Raji (cell line): Measurements from ENCODE around the gene MADD.

Experiments used
- POLR2A ChIP-seq: IDR thresholded peaks from 2 replicates; pipeline ENCODE4 v1.6.1; 2011; ENCODE audit warnings: low read depth, low read length, control low read depth; ENCODE audit not compliant: insufficient read depth

Gene MADD

DNA sequence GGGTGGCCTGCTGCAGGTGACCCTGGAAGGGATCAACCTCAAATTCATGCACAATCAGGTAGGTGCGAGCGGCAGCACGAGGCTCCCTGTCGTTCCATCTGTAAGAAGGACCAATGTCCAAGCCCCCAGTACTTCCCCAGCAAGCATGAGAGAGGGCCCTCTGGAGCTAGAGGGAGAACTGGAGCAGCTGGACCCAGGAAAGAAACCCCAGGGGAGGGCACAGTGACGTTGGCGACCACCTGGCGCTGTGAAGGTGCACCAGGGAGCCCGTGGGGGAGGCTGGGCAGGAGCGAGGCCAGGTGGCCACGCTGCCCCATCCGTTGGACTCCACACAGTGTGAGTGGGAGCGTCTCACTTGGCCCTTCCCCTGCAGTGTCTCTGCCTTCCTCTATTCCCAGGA lies 54.6 kb downstream of the MADD start:
- no peak for TF ChIP-seq POLR2A

GRCh38 chr11:47325271-47326041 lies 55.5 kb downstream of the MADD start:
- no peak for TF ChIP-seq POLR2A

- TF ChIP-seq POLR2A, result no peak
These were observed 56.3 kb downstream of the MADD start for GRCh38 chr11:47326198-47326597.

GRCh38 chr11:47327025-47327424 lies 57.1 kb downstream of the MADD start:
- TF ChIP-seq POLR2A, result no peak

DNA sequence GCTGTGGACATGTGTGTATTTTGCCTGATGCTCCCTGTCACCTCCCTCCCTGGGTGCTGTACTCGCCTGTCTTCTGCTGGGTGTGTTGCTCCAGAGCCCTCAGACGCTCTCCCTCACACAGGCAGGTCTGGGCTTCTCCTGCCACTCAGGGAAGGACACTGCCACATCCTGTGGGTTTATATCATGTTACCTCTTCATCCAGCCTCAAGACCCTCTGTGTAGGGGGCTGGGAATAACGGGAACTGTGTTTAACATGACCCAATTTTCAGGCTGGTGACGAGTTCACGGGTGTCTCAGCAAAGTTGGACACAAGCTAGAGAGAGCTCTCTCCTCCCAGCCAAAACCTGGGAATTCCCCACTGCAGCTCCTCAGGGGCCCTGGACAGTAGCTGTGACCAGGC lies 58.0 kb downstream of the MADD start:
- no peak for TF ChIP-seq POLR2A

DNA sequence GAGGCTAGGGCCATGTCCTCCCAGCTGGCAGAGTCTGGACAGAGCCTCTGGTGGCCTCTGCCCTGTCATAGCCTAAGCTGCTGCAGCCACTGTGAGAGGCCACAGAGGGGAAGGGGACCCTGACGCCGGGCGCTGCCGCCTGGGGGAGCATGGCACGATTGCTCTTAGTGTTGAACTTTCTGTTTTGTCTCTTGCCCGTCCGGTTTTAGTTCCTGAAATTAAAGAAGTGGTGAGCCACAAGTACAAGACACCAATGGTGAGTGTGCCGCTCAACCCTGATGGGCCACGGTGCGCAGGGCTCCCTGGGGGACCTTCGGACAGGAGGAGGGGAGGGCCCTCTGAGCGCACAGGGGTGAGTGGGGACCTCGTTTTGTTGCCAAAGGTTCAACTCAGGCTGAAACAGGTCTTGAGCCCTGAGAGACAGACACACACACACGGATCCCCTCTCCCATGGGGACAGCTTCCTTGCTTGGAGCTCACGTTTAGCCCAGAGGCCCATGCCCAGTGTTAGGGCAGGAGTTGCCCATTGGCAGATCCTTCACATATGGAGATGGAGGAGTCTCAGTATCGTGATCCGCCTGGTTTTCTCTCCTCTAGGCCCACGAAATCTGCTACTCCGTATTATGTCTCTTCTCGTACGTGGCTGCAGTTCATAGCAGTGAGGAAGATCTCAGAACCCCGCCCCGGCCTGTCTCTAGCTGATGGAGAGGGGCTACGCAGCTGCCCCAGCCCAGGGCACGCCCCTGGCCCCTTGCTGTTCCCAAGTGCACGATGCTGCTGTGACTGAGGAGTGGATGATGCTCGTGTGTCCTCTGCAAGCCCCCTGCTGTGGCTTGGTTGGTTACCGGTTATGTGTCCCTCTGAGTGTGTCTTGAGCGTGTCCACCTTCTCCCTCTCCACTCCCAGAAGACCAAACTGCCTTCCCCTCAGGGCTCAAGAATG lies 58.8 kb downstream of the MADD start:
- no peak for TF ChIP-seq POLR2A

DNA sequence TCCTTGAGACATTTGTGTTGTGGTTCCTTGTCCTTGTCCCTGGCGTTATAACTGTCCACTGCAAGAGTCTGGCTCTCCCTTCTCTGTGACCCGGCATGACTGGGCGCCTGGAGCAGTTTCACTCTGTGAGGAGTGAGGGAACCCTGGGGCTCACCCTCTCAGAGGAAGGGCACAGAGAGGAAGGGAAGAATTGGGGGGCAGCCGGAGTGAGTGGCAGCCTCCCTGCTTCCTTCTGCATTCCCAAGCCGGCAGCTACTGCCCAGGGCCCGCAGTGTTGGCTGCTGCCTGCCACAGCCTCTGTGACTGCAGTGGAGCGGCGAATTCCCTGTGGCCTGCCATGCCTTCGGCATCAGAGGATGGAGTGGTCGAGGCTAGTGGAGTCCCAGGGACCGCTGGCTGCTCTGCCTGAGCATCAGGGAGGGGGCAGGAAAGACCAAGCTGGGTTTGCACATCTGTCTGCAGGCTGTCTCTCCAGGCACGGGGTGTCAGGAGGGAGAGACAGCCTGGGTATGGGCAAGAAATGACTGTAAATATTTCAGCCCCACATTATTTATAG lies 59.6 kb downstream of the MADD start:
- no peak for TF ChIP-seq POLR2A

DNA sequence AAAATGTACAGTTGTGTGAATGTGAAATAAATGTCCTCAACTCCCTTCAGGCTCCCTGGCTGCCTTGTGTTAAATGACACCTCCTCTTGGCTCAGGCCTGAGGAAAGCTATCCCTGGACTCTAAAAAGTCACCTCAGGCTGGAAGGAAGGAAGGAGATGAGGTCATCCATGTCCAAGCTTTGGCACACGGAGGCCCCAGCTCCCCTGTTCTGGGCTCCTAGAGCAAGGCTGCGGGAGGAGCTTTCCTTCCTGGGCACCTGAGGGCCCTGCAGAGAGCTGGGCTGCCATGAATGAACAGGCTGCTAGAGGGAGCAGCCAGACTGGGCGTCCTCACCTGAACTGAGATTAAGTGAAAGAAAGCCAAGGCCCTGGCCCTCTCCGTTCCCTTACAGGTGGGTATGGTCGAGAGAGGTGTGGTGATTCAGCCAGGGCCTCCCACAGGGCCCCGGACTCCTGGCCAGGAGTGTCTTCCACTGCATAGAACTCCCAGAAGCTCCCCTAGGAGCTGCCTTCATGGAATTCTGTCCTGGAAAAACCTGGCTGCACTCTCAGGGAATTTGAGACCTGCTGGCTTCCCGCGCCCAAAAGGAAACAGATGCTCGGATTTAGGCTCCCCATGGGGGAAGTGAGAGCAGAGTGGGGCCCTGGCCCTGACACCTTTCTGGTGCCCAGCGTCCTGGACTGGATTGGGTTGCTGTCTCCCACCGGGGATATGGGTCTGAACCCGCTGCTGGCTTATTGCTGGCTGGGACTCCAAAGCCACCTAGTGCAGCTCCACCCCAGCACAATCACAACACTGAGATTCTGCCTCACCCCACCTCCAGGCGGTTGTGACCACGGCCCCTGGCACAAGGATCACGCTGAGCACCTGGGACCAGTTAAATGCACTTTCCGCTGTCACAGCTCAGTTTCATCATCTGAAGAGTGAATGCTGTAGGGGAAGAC lies 60.3 kb downstream of the MADD start:
- no peak for TF ChIP-seq POLR2A

GRCh38 chr11:47331454-47332302 lies 61.7 kb downstream of the MADD start:
- TF ChIP-seq POLR2A, result no peak

DNA sequence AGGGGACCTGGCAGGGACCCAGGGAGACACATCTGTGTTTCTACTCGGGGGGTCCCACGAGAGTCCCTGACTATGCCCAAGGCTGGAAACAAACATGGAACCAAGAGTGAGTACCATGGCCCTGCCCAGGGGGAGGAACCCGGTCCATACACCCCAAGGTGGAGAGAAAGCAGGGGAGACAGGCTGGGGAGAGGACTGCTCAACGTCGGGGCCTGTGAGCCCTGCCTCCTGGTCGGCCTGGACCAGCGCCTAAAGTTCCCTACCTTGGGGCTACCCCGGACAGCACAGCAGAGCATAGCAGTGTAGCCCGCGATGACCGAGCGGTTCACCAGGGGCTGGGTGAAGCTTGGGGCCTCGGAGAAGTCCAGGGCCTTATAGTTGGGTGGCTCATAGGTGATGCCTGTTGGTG lies 62.4 kb downstream of the MADD start:
- TF ChIP-seq POLR2A, result no peak

DNA sequence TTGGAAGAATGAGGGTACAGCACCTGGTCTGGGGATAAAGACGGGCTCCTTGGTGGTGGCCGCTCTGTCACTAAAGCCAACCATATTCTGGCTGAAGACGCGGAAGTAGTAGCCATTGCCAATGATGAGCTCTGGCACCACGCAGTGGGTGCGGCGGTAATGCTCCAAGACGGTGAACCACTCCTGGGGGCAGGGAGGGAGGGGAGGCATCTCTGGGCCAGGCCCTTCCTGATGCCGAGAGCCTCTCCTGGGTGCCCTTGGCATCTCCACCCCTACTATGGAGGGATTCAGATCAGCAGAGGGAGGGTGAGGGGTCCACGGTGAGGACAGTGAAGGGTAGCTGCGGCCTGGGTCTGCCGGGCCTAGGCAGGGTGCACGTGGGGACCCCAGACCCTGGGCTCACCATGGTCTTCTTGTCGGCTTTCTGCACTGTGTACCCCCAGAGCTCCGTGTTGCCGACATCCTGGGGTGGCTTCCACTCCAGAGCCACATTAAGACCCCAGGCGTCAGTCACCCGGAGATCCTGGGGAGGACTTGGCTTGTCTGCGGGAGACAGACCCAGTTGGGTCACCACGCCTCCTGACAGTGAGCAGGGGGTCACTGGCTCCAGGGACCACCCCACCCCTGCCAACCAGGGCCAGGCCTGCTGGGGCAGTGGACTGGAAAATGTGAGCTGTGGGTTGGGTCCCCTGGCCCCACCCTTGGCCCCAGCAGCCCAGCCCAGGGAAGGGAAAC lies 63.0 kb downstream of the MADD start:
- no peak for TF ChIP-seq POLR2A

- TF ChIP-seq POLR2A, result no peak
These were observed 63.6 kb downstream of the MADD start for GRCh38 chr11:47333526-47333845.

DNA sequence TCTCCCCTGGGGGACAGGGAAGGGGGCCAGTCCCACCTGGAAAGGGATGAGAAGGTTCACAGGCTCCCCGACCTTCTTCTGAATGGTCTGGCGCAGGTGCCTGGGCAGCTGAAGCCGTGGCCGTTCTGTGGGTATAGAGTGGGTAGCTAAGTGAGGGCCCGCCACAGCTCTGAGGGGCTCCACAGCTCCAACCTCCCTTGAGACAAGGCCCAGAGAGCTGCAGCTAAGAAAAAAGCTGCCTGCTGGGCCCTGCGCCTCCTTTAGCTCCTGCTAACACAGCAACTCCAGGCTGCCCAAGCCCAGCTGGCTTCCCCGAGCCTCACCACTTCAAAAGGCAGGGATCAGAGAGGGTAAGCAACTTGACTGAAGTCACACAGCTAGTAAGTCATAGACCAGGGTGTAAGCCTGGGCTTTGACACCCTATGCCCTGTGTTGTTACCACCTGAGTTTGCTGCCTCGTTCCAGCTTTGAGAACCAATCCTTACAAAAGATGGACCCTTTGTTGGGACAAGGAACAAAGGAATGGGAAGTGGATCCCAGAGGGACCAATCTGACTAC lies 64.0 kb downstream of the MADD start:
- TF ChIP-seq POLR2A, result no peak
